Liver (tissue), 9 donors: Measurements from ENCODE around the gene PAAF1. TPM values are rescaled to one million over a fixed set of nuclear protein-coding genes. Genes with fewer than 3 reads are reported as not detected.

Experiments
- DNase-seq: peaks from one replicate; pipeline ENCODE4 v3.0.0-alpha.2; 2017; ENCODE audit warnings: low spot score
- H3K27ac ChIP-seq, 2 donors: one replicate each; pipeline ENCODE4 v1.7.0; 2013; ENCODE audit warnings: inconsistent platforms in 2 of 2, low read length in 2 of 2, control low read depth in 1 of 2, low read depth in 1 of 2, mild to moderate bottlenecking in 1 of 2
- H3K27me3 ChIP-seq, 4 donors: one replicate each; pipeline versions ENCODE4 v1.6.1 to v1.7.0; 2013; ENCODE audit warnings: low read length in 3 of 4, inconsistent platforms in 1 of 4, mild to moderate bottlenecking in 1 of 4, moderate library complexity in 1 of 4; ENCODE audit not compliant: control insufficient read depth in 4 of 4, insufficient read depth in 4 of 4
- H3K36me3 ChIP-seq, 4 donors: one replicate each; pipeline versions ENCODE4 v1.6.1 to v1.7.0; 2013; ENCODE audit warnings: low read length in 3 of 4, mild to moderate bottlenecking in 3 of 4, low read depth in 1 of 4, moderate library complexity in 1 of 4; ENCODE audit not compliant: control insufficient read depth in 4 of 4, insufficient read depth in 3 of 4
- H3K4me1 ChIP-seq, 4 donors: one replicate each; pipeline versions ENCODE4 v1.6.1 to v1.7.0; 2013; ENCODE audit warnings: low read length in 3 of 4, mild to moderate bottlenecking in 3 of 4, moderate library complexity in 1 of 4; ENCODE audit not compliant: control insufficient read depth in 4 of 4, insufficient read depth in 4 of 4
- H3K4me3 ChIP-seq, 3 donors: one replicate each; pipeline versions ENCODE4 v1.6.1 to v1.7.0; 2013; ENCODE audit warnings: low read length in 3 of 3, control low read depth in 1 of 3, low read depth in 1 of 3, mild to moderate bottlenecking in 1 of 3
- H3K9ac ChIP-seq, 2 donors: one replicate each; pipeline ENCODE4 v1.7.0; 2013; ENCODE audit warnings: low read length in 2 of 2, mild to moderate bottlenecking in 2 of 2, moderate library complexity in 2 of 2, control low read depth in 1 of 2, low read depth in 1 of 2
- H3K9me3 ChIP-seq, 4 donors: one replicate each; pipeline versions ENCODE4 v1.6.1 to v1.7.0; 2013; ENCODE audit warnings: low read length in 3 of 4; ENCODE audit not compliant: control insufficient read depth in 4 of 4
- ATF3 ChIP-seq: IDR thresholded peaks from 2 replicates; pipeline ENCODE4 v1.6.1; 2016; ENCODE audit warnings: antibody characterized with exemption
- EGR1 ChIP-seq, 2 donors: IDR thresholded peaks; 2 replicates each; pipeline ENCODE4 v1.6.1; 2016 to 2018; ENCODE audit warnings: antibody characterized with exemption in 2 of 2, low read depth in 2 of 2
- FOXA1 ChIP-seq: IDR thresholded peaks from 2 replicates; pipeline ENCODE4 v1.6.1; 2016; ENCODE audit warnings: antibody characterized with exemption
- GABPA ChIP-seq, 2 donors: IDR thresholded peaks in 1 of 2; conservative IDR thresholded peaks in 1 of 2; 2 replicates each; pipeline ENCODE4 v1.6.1; 2016; ENCODE audit warnings: antibody characterized with exemption in 2 of 2, mild to moderate bottlenecking in 1 of 2, moderate library complexity in 1 of 2
- HNF4A ChIP-seq, 2 donors: conservative IDR thresholded peaks; 2 replicates each; pipeline ENCODE4 v1.6.1; 2016; ENCODE audit warnings: antibody characterized with exemption in 2 of 2, mild to moderate bottlenecking in 2 of 2
- HNF4G ChIP-seq: IDR thresholded peaks from 2 replicates; pipeline ENCODE4 v1.6.1; 2016; ENCODE audit warnings: antibody characterized with exemption
- JUND ChIP-seq, 2 donors: IDR thresholded peaks; 2 replicates each; pipeline ENCODE4 v1.6.1; 2016; ENCODE audit warnings: antibody characterized with exemption in 2 of 2
- NR2F2 ChIP-seq: IDR thresholded peaks from 2 replicates; pipeline ENCODE4 v1.6.1; 2016; ENCODE audit warnings: antibody characterized with exemption
- RAD21 ChIP-seq, 2 donors: IDR thresholded peaks; 2 replicates each; pipeline ENCODE4 v1.6.1; 2016; ENCODE audit warnings: antibody characterized with exemption in 2 of 2, mild to moderate bottlenecking in 2 of 2
- RXRA ChIP-seq, 2 donors: IDR thresholded peaks; 2 replicates each; pipeline ENCODE4 v1.6.1; 2017 to 2018; ENCODE audit warnings: antibody characterized with exemption in 2 of 2, mild to moderate bottlenecking in 1 of 2
- SP1 ChIP-seq: IDR thresholded peaks from 2 replicates; pipeline ENCODE4 v1.6.1; 2018; ENCODE audit warnings: antibody characterized with exemption, mild to moderate bottlenecking
- TAF1 ChIP-seq: conservative IDR thresholded peaks from 2 replicates; pipeline ENCODE4 v1.6.1; 2016; ENCODE audit warnings: antibody characterized with exemption, mild to moderate bottlenecking
- YY1 ChIP-seq: IDR thresholded peaks from 2 replicates; pipeline ENCODE4 v1.6.1; 2016; ENCODE audit warnings: antibody characterized with exemption, mild to moderate bottlenecking
- WGBS: extraction: QIAGEN DNeasy Blood & Tissue Kit; methylation state at CpG from one replicate; pipeline ENCODE4 v1.1.7; 2013; 5-methylcytosine and 5-hydroxymethylcytosine counted together
- polyA plus RNA-seq, 2 donors: library from polyadenylated mRNA; stranded (reverse) in 1 of 2; unstranded in 1 of 2; fragments of 200-250 nt in 1 of 2; fragments of >200 nt in 1 of 2; fragmentation: Nextera tagmentation in 1 of 2; extraction: Ambion mirVana in 1 of 2; gene quantifications; one replicate each; pipeline versions ENCODE4 v1.2.1 to v1.2.3, GENCODE V29; 2013 to 2015
- total RNA-seq, 2 donors: library from RNA; depleted of rRNA; stranded (reverse); fragments of >200 nt; gene quantifications; one replicate each; pipeline ENCODE4 v1.2.3, GENCODE V29; 2014
- TF ChIP-seq, protein P1 (sequence below): fragments of 150-350 bp; IDR thresholded peaks from 2 replicates; pipeline ENCODE4 v1.5.1; 2017; ENCODE audit warnings: improper control_type of control experiment, low read depth, low read length; ENCODE audit not compliant: missing input control
- TF ChIP-seq, protein P2 (sequence below): IDR thresholded peaks from 2 replicates; pipeline ENCODE4 v1.6.1; 2016; ENCODE audit warnings: antibody characterized with exemption
- TF ChIP-seq, protein P3 (sequence below): IDR thresholded peaks from 2 replicates; pipeline ENCODE4 v1.6.1; 2016; ENCODE audit warnings: antibody characterized with exemption, mild to moderate bottlenecking
- donor health status: healthy.
- donor health status: healthy.
- donor health status: healthy.
- donor health status: healthy.
- donor health status: healthy.

Gene PAAF1
- total and polyA plus RNA-seq, 4 donors: 5.3 to 10.4 (median 8.3) TPM

DNA sequence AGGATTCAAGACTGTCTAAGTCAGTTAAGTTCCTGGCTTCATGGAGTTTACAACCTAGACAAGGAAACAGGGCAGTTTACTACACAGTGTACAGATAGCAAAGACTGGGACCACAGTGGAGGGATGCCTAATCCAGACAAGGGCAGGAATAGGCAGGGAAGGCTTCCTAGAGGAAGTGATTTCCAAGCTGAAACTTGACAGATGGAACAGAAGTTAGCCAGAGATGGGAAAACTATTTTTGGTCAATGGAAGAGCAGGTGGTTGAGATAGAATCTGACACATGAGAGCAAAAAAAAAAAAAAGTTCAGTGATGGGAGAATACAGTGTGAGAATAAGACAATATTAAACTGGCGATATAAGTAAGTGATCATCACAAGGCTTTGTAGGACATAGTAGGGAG, 1.4 kb upstream of the PAAF1 start (continued):
- no peak for TF ChIP-seq JUND (IDR thresholded peaks at IDR 0.05)

DNA sequence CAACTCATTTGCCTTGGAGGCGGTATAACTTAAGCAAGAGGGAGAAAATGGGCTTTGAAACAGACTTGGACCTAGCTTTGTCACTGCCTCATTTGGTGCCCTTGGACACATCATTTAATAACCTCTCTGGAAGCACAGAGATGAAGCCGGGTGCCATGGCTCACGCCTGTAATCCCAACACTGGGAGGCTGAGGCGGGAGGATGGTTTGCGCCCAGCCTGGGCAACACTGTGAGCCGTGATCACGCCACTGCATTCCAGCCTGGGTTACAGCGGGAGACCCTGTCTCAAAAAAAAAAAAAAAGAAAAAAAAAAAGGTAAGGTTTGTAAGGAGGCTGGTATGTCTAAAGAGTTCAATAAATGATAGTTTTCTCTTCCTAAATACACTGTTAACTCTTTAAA, 959 bp upstream of the PAAF1 start:
- Histone ChIP-seq H3K27me3 (no peaks in the 10 kb centered on the region), H3K9me3 (no peaks in the 10 kb centered on the region), H3K9ac (peak overlapping the region; percentile 97 to 98), H3K4me1 (peaks cover 2 to 21% (median 12%) of the 10 kb centered on the region in 4 donors), H3K4me3 (peak overlapping the region; percentile 77 to 93 (median 84)), H3K36me3 (peaks cover 7 to 21% (median 11%) of the 10 kb centered on the region in 4 donors), H3K27ac (peak overlapping the region; percentile 83 to 94)
- TF ChIP-seq TAF1 (no peak), RXRA (IDR thresholded peaks at IDR 0.05) (no peak), SP1 (no peak), ATF3 (no peak), HNF4A (conservative IDR thresholded peaks at IDR 0.05) (no peak), NR2F2 (no peak), HNF4G (no peak), FOXA1 (no peak), RAD21 (IDR thresholded peaks at IDR 0.05) (no peak), JUND (IDR thresholded peaks at IDR 0.05) (no peak), YY1 (no peak), GABPA (IDR thresholded peaks at IDR 0.05 in 1 of 2, conservative IDR thresholded peaks at IDR 0.05 in 1 of 2) (no peak), EGR1 (IDR thresholded peaks at IDR 0.05; ENCODE audit: low read depth in 2 of 2) (no peak)
- TF ChIP-seq, protein P1, sequence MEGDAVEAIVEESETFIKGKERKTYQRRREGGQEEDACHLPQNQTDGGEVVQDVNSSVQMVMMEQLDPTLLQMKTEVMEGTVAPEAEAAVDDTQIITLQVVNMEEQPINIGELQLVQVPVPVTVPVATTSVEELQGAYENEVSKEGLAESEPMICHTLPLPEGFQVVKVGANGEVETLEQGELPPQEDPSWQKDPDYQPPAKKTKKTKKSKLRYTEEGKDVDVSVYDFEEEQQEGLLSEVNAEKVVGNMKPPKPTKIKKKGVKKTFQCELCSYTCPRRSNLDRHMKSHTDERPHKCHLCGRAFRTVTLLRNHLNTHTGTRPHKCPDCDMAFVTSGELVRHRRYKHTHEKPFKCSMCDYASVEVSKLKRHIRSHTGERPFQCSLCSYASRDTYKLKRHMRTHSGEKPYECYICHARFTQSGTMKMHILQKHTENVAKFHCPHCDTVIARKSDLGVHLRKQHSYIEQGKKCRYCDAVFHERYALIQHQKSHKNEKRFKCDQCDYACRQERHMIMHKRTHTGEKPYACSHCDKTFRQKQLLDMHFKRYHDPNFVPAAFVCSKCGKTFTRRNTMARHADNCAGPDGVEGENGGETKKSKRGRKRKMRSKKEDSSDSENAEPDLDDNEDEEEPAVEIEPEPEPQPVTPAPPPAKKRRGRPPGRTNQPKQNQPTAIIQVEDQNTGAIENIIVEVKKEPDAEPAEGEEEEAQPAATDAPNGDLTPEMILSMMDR: no peak
- TF ChIP-seq, protein P2, sequence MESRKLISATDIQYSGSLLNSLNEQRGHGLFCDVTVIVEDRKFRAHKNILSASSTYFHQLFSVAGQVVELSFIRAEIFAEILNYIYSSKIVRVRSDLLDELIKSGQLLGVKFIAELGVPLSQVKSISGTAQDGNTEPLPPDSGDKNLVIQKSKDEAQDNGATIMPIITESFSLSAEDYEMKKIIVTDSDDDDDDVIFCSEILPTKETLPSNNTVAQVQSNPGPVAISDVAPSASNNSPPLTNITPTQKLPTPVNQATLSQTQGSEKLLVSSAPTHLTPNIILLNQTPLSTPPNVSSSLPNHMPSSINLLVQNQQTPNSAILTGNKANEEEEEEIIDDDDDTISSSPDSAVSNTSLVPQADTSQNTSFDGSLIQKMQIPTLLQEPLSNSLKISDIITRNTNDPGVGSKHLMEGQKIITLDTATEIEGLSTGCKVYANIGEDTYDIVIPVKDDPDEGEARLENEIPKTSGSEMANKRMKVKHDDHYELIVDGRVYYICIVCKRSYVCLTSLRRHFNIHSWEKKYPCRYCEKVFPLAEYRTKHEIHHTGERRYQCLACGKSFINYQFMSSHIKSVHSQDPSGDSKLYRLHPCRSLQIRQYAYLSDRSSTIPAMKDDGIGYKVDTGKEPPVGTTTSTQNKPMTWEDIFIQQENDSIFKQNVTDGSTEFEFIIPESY: no peak
- TF ChIP-seq, protein P3, sequence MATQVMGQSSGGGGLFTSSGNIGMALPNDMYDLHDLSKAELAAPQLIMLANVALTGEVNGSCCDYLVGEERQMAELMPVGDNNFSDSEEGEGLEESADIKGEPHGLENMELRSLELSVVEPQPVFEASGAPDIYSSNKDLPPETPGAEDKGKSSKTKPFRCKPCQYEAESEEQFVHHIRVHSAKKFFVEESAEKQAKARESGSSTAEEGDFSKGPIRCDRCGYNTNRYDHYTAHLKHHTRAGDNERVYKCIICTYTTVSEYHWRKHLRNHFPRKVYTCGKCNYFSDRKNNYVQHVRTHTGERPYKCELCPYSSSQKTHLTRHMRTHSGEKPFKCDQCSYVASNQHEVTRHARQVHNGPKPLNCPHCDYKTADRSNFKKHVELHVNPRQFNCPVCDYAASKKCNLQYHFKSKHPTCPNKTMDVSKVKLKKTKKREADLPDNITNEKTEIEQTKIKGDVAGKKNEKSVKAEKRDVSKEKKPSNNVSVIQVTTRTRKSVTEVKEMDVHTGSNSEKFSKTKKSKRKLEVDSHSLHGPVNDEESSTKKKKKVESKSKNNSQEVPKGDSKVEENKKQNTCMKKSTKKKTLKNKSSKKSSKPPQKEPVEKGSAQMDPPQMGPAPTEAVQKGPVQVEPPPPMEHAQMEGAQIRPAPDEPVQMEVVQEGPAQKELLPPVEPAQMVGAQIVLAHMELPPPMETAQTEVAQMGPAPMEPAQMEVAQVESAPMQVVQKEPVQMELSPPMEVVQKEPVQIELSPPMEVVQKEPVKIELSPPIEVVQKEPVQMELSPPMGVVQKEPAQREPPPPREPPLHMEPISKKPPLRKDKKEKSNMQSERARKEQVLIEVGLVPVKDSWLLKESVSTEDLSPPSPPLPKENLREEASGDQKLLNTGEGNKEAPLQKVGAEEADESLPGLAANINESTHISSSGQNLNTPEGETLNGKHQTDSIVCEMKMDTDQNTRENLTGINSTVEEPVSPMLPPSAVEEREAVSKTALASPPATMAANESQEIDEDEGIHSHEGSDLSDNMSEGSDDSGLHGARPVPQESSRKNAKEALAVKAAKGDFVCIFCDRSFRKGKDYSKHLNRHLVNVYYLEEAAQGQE: no peak
- 26% methylated on average over 8 of the region's 8 CpGs for WGBS
- no peak for DNase-seq
